Measurements from ENCODE around the gene ERGIC1. TPM values are rescaled to one million over a fixed set of nuclear protein-coding genes. Genes with fewer than 3 reads are reported as not detected.
"Not testable (repeated sequence)": the region's sequence is repeated elsewhere in the genome, so short reads cannot be mapped to it uniquely, and the experiment has no call there.

Gene ERGIC1
- total RNA-seq, 1 donor = 109 TPM

GRCh38 chr5:172861461-172861860 is 27.4 kb downstream of the ERGIC1 start:
- peak overlapping the region; percentile 18 for H3K4me3 ChIP-seq (ENCODE audit: insufficient read depth, low read length)
- no peak overlapping the region for H2AFZ ChIP-seq (ENCODE audit: low read length)
- H3K4me2 ChIP-seq (ENCODE audit: insufficient read depth, low read length) = peak overlapping the region; percentile 63
- H3K36me3 ChIP-seq (ENCODE audit: insufficient read depth, low read length) = peaks cover 9% of the 10 kb centered on the region
- no peak for TF ChIP-seq CTCF (IDR thresholded peaks at IDR 0.05; ENCODE audit: extremely low read depth, low read depth, low read length)
- peaks cover 86% of the 10 kb centered on the region for H3K79me2 ChIP-seq (ENCODE audit: insufficient read depth, low read length)
- no peaks in the 10 kb centered on the region for H3K27me3 ChIP-seq (ENCODE audit: insufficient read depth, low read length)
- peaks cover 53% of the 10 kb centered on the region for H3K4me1 ChIP-seq (ENCODE audit: insufficient read depth, low read length)
- H3K27ac ChIP-seq (ENCODE audit: low read depth, low read length) = peak overlapping the region; percentile 98
- no peak for DNase-seq (ENCODE audit: insufficient read length, low spot score, missing footprints)
- H3K9me3 ChIP-seq (ENCODE audit: low read depth, low read length) = no peaks in the 10 kb centered on the region
- no peaks in the 10 kb centered on the region for H4K20me1 ChIP-seq (ENCODE audit: insufficient read depth, low read length)

DNA sequence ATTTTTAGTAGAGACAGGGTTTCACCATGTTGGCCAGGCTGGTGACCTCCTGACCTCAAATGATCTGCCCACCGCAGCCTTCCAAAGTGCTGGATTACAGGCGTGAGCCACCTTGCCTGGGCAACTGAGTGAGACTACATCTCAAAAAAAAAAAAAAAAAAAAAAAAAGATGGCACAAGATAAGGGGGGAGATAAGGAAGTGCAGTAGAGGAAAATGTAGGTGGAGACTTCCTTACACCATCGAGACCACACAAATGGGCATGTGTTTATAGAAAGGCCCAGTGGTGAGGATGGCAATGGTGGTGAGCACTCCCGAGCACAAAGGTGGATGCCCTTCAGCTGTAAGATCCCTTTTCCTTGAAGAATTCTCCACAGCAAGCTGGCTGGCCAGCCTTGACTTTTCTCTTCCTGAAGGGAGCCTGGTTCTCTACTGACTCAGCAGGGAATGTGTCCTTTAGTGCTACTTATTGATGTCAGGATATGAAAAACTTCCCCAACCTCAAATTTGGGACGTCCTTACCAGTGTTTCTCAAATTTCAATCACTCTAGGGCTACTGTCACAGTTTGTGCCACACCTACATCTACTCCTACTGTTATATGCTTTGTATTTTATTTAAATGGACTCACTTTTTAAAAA is 28.2 kb downstream of the ERGIC1 start:
- no peak for TF ChIP-seq CTCF (IDR thresholded peaks at IDR 0.05; ENCODE audit: extremely low read depth, low read depth, low read length)
- Histone ChIP-seq H3K27me3 (ENCODE audit: insufficient read depth, low read length) (no peaks in the 10 kb centered on the region), H3K4me2 (ENCODE audit: insufficient read depth, low read length) (no peak overlapping the region), H3K4me3 (ENCODE audit: insufficient read depth, low read length) (no peak overlapping the region), H3K4me1 (ENCODE audit: insufficient read depth, low read length) (peaks cover 60% of the 10 kb centered on the region), H3K36me3 (ENCODE audit: insufficient read depth, low read length) (peaks cover 9% of the 10 kb centered on the region), H3K27ac (ENCODE audit: low read depth, low read length) (peak overlapping the region; percentile 71), H4K20me1 (ENCODE audit: insufficient read depth, low read length) (no peaks in the 10 kb centered on the region), H2AFZ (ENCODE audit: low read length) (no peak overlapping the region), H3K79me2 (ENCODE audit: insufficient read depth, low read length) (peaks cover 86% of the 10 kb centered on the region), H3K9me3 (ENCODE audit: low read depth, low read length) (no peaks in the 10 kb centered on the region)
- no peak for DNase-seq (ENCODE audit: insufficient read length, low spot score, missing footprints)

- peaks cover 74% of the 10 kb centered on the region for H3K79me2 ChIP-seq (ENCODE audit: insufficient read depth, low read length)
These were observed 30.1 kb downstream of the ERGIC1 start for GRCh38 chr5:172864171-172864570.

GRCh38 chr5:172864747-172865146 is 30.7 kb downstream of the ERGIC1 start:
- H3K27ac ChIP-seq (ENCODE audit: low read depth, low read length) = peak overlapping the region; percentile 17
- no peak overlapping the region for H3K4me3 ChIP-seq (ENCODE audit: insufficient read depth, low read length)
- no peak for TF ChIP-seq CTCF (IDR thresholded peaks at IDR 0.05; ENCODE audit: extremely low read depth, low read depth, low read length)
- peaks cover 68% of the 10 kb centered on the region for H3K79me2 ChIP-seq (ENCODE audit: insufficient read depth, low read length)
- H3K9me3 ChIP-seq (ENCODE audit: low read depth, low read length) = no peaks in the 10 kb centered on the region
- H3K27me3 ChIP-seq (ENCODE audit: insufficient read depth, low read length) = no peaks in the 10 kb centered on the region
- H3K36me3 ChIP-seq (ENCODE audit: insufficient read depth, low read length) = peaks cover 9% of the 10 kb centered on the region
- no peak for DNase-seq (ENCODE audit: insufficient read length, low spot score, missing footprints)
- H2AFZ ChIP-seq (ENCODE audit: low read length) = no peak overlapping the region
- no peak overlapping the region for H3K4me2 ChIP-seq (ENCODE audit: insufficient read depth, low read length)
- no peaks in the 10 kb centered on the region for H4K20me1 ChIP-seq (ENCODE audit: insufficient read depth, low read length)
- peaks cover 64% of the 10 kb centered on the region for H3K4me1 ChIP-seq (ENCODE audit: insufficient read depth, low read length)

More at GRCh38 chr5:172864171-172864570, 30.1 kb downstream of the ERGIC1 start:
- H3K36me3 ChIP-seq (ENCODE audit: insufficient read depth, low read length); H2AFZ ChIP-seq (ENCODE audit: low read length); H3K27me3 ChIP-seq (ENCODE audit: insufficient read depth, low read length); DNase-seq (ENCODE audit: insufficient read length, low spot score, missing footprints); H3K9me3 ChIP-seq (ENCODE audit: low read depth, low read length); H3K4me2 ChIP-seq (ENCODE audit: insufficient read depth, low read length); H4K20me1 ChIP-seq (ENCODE audit: insufficient read depth, low read length); H3K4me3 ChIP-seq (ENCODE audit: insufficient read depth, low read length): not testable (repeated sequence)
- Histone ChIP-seq H3K4me1 (ENCODE audit: insufficient read depth, low read length) (peaks cover 64% of the 10 kb centered on the region), H3K27ac (ENCODE audit: low read depth, low read length) (peak overlapping the region; percentile 31)

Measured in osteoblast (primary cell).